Measurements from ENCODE around the gene FMO3. TPM values are rescaled to one million over a fixed set of nuclear protein-coding genes. Genes with fewer than 3 reads are reported as not detected.
A peak's percentile ranks its signal among the peaks of the same experiment; 100 is the strongest.

The FMO3 gene
- total RNA-seq, 1 donor = not detected

- peak; percentile 47 for DNase-seq (ENCODE audit: low read depth)
- no peak overlapping the region for H3K4me3 ChIP-seq (ENCODE audit: low read depth, low read length)
These were observed 70.1 kb downstream of the FMO3 start for GRCh38 chr1:171160639-171161354.

GRCh38 chr1:171161431-171161830 lies 70.7 kb downstream of the FMO3 start:
- no peak overlapping the region for H3K4me3 ChIP-seq (ENCODE audit: low read depth, low read length)
- peak; percentile 23 for DNase-seq (ENCODE audit: low read depth)
- TF ChIP-seq CTCF (IDR thresholded peaks at IDR 0.05; ENCODE audit: insufficient read depth, low read length) = no peak

More at GRCh38 chr1:171160639-171161354, 70.1 kb downstream of the FMO3 start:
- no peak for TF ChIP-seq CTCF (IDR thresholded peaks at IDR 0.05; ENCODE audit: insufficient read depth, low read length)

GRCh38 chr1:171166361-171166760 lies 75.7 kb downstream of the FMO3 start:
- no peak for DNase-seq (ENCODE audit: low read depth)
- H3K4me3 ChIP-seq (ENCODE audit: low read depth, low read length) = no peak overlapping the region
- no peak for TF ChIP-seq CTCF (IDR thresholded peaks at IDR 0.05; ENCODE audit: insufficient read depth, low read length)

Small RNA genes lying within 50 kb of the gene (small RNA-seq; reads per million reads assigned to genes)
- not detected for gene MIR1295A

Other genes with a start within 250 kb of the FMO3 start
- 0.27 and 0.49 TPM in 2 replicates for gene MROH9, start 155.4 kb upstream of the FMO3 start, total RNA-seq (ENCODE audit: low replicate concordance)
- gene FMO2, start 94.4 kb downstream of the FMO3 start, total RNA-seq (ENCODE audit: low replicate concordance) = 0.45 and 7.4 TPM in 2 replicates
- gene FMO1, start 157.6 kb downstream of the FMO3 start, total RNA-seq (ENCODE audit: low replicate concordance) = 0.18 and 7.8 TPM in 2 replicates
- 4.8 and 7.2 TPM in 2 replicates for gene FMO4, start 223.3 kb downstream of the FMO3 start, total RNA-seq (ENCODE audit: low replicate concordance)

Measured in fibroblast of the aortic adventitia (primary cell).